GM19328 (cell line): ENCODE measurements around the gene SIGLEC7.
"Not testable (repeated sequence)": the region's sequence is repeated elsewhere in the genome, so short reads cannot be mapped to it uniquely, and the experiment has no call there.

Source experiments
- ATAC-seq: cut with Tn5 transposase; IDR thresholded peaks from one replicate; pipeline ENCODE4 v1.9.1; 2021; ENCODE audit warnings: mild to moderate bottlenecking, moderate library complexity; ENCODE audit not compliant: unreplicated experiment

Gene SIGLEC7

DNA sequence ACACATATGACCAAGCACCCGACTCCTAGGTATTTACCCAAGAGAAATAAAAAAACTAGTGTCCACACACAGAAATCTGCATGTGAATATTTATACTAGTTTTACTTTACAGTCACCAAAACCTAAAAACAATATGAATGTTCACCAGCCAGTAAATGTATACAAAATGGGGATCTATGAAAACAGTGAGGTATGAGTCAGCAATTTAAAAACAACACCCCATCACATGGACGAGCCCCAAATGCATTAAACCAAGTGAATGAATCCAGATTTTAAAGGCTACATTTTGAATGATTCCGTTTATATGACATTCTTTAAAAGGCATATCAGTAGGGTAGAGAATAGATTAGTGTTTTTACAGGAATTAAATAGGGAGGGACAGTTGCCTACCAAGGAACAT lies 22.1 kb downstream of the SIGLEC7 start:
- no peak for ATAC-seq

DNA sequence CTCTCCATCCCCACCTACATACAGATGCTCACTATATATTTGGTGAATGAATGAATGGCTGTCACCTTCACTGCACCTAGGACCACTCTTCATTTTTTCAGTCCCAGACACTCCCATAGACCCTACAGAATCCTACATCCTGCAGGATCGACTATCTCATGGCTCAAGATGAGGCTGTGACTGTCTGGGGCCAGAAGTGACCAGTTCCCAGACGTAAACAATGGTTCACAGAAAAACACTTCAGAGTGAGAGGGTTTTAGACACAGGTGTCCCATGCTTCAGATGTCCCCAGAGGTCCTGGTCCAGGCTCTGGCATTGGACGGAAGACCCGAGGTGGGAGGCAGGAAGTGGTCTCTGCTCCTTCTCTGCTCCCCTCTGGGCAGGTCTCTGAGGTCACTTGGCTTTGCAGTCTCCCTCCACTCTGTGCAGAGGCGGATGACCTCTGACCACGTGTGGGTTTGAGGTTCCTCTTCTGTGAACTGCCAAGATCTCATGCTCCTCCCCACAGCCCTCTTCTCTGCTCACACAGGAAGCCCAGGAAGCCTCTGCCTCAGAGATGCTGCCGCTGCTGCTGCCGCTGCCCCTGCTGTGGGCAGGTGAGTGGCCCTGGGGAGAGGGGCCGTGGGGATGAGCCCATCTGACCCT lies 24.9 kb downstream of the SIGLEC7 start:
- ATAC-seq = no peak

GRCh38 chr19:51168564-51169282 lies 26.6 kb downstream of the SIGLEC7 start:
- no peak for ATAC-seq

- not testable (repeated sequence) for ATAC-seq
These were observed 27.3 kb downstream of the SIGLEC7 start for GRCh38 chr19:51169283-51169918.

DNA sequence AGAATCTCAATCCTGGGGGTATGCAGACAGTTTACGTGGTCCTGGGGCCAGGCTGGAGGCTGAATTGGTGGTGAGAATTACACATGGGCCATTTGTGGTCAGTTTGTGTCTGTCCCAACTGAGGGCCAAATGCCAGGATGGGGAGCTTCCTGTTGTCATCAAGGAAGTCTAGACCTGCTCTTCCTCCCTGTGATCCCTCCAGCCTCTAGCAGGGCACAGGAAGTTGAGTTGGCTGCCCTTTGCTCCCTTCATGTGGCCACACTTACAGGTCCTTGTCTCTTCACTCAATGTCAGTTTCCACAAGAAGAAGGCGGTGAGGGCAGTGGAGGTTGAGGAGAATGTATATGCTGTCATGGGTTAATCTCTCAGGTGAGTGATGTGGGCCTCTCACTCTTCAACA lies 30.1 kb downstream of the SIGLEC7 start:
- ATAC-seq = no peak

GRCh38 chr19:51173681-51174080 lies 31.6 kb downstream of the SIGLEC7 start:
- ATAC-seq = no peak

GRCh38 chr19:51179256-51179655 lies 37.2 kb downstream of the SIGLEC7 start:
- ATAC-seq = no peak

DNA sequence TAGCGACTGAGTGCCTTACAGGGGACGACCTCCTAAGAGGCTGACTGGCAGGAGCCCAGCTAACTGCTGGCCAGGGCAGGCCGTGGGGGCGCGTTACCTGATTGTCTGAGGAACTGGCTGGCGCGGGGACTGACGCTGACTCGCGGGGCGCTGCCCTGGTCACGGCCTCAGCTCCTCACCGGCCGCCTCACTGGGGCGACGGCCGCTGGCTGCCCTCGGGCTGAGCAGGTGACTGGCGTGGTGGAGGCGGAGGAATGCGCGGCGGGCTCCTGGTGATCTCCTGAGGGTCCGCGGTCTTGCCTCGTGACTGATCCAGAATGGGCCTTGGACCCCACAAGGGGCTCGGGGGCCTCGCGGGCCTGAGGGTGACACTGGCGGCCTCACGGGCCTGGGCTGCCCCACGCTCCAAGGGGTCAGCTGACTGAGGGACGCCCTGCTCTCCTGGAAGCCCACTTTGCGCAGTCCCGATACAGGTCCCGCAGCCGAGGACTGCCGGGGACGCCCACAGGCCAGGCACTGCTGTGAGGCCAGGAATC lies 39.3 kb downstream of the SIGLEC7 start:
- ATAC-seq = no peak

GRCh38 chr19:51181913-51182419 lies 39.9 kb downstream of the SIGLEC7 start:
- no peak for ATAC-seq

GRCh38 chr19:51183629-51184028 lies 41.5 kb downstream of the SIGLEC7 start:
- no peak for ATAC-seq

DNA sequence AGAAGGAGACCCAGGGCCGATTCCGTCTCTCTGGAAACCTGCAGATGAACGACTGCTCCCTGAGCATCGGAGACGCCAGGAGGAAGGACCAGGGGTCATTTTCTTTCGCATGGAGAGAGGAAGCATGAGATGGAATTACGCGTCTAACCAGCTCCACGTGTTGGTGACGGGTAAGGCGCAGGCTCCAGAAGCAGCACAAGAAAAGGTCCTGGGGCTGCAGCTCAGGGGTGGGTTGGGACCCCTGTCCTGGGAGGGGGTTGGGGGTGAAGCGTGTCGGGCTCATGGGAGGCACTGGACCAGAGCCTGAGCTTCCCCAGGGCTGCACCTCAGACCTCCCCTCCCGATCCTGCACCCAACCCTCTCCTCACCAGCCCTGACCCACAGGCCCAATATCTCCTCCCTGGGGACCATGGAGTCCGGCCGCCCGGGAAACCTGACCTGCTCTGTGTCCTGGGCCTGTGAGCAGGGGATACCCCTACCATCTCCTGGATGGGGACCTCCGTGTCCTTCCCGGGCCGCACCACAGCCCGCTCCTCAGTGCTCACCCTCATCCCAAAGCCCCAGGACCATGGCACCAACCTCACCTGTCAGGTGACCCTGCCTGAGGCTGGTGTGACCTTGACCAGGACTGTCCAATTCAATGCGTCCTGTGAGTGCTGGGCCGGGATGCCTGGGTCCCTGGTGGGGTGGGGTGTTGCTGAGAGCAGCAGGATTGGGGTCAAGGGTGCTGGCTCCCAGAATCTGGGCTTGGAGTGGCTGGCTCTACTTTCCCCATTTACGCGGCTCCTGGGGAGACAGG lies 43.2 kb downstream of the SIGLEC7 start:
- no peak for ATAC-seq

- no peak for ATAC-seq
These were observed 43.7 kb downstream of the SIGLEC7 start for GRCh38 chr19:51185868-51186215.

- ATAC-seq = no peak
These were observed 44.2 kb downstream of the SIGLEC7 start for GRCh38 chr19:51186323-51186722.

DNA sequence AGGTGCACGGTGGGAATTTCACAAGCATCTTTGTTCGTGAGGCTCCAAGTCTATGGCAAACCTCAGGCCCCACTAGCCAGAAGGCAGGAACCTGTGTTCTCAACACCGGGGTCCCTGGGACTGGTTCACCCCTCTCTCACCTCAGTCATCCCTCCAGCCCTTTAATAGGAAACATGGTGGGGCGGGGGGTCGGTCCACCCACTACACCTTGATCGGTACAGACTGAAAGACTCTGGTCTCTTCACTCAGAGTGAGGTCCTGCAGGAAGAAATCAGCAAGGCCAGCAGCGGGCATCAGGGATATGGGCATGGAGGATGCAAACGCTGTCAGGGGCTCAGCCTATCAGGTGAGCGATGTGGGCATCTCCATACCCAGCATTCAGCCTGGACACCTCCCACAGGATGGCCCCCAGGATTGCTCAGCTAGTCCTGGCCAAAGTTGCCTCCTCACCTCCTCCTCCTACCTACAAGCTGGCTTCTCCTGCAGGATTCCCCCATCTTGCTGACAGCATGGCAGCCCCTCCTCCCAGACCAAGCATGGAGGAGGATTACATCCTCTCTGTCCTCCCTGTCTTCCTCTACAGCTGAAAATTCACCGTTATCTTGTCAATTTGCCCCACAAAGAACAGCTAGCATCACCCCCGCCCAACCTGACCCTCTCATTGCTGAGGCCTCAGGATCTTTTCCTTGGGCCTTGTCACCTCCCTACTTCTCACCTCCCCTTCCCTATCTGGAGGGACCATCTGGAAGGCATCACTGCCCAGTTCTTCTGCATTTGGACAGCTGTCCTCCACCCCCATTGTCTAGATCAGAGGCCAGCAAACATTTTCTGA lies 45.5 kb downstream of the SIGLEC7 start:
- no peak for ATAC-seq

GRCh38 chr19:51188227-51188559 lies 46.1 kb downstream of the SIGLEC7 start:
- no peak for ATAC-seq

DNA sequence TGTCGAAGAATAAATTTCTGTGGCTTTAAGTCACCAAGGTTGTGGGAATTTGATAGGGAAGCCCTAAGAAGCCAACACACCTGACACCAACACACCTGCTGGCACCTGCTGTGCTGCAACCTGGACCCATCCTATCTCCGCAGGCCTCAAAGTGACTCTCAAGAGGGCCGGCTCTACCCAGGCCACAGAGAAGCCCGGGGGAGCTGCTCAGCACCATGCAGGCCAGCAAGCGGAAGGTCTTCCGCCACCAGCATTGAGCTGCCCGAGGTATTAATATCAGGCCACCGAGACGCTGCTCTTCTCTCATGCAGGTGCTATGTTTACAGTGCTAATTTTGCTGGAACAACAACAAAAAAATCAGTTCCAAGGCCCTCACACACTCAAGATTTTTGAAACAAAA lies 50.6 kb downstream of the SIGLEC7 start:
- no peak for ATAC-seq

GRCh38 chr19:51194527-51195315 lies 52.6 kb downstream of the SIGLEC7 start:
- ATAC-seq = no peak

GRCh38 chr19:51195316-51195586 lies 53.1 kb downstream of the SIGLEC7 start:
- ATAC-seq = no peak

- no peak for ATAC-seq
These were observed 53.5 kb downstream of the SIGLEC7 start for GRCh38 chr19:51195616-51196015.

DNA sequence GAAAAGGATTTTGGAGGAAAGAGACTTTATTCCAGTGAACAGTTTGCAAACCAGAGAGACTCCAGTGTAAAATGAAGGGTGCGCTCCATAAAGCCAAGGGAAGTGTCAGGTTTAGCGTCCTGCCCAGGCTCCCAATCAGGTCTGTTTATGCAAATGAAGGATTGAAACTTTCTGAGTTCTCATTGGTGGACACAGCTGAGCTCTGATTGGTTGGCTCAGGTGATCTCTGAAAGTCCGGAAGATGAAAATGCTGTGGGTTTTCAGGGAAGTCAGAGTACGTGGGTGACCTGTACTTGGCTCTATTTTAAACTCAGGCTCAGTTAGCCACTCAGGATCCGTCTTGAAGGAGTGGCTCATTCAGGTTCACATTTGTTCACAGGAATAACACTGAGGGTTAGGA lies 54.1 kb downstream of the SIGLEC7 start:
- no peak for ATAC-seq
